GM18511 (cell line): Measurements from ENCODE around the gene TAS2R10.

ENCODE experiments used
- ATAC-seq: cut with Tn5 transposase; IDR thresholded peaks from one replicate; pipeline ENCODE4 v1.9.1; 2021; ENCODE audit warnings: mild to moderate bottlenecking, moderate library complexity; ENCODE audit not compliant: unreplicated experiment

Gene TAS2R10

GRCh38 chr12:10783252-10783651 is 42.9 kb downstream of the TAS2R10 start:
- no peak for ATAC-seq

- no peak for ATAC-seq
These were observed 47.1 kb downstream of the TAS2R10 start for GRCh38 chr12:10779103-10779502.
